H1 (cell line): ENCODE data around the gene PRSS16. TPM values are rescaled to one million over a fixed set of nuclear protein-coding genes. Genes with fewer than 3 reads are reported as not detected.

Experiments
- SIN3A ChIP-seq, 2 experiments: IDR thresholded peaks in 1 of 2; conservative IDR thresholded peaks in 1 of 2; 2 replicates each; pipeline ENCODE4 v1.6.1; 2011 to 2012; ENCODE audit warnings: low read length in 2 of 2, improper control_type of control experiment in 1 of 2, low read depth in 1 of 2, mild to moderate bottlenecking in 1 of 2
- polyA plus RNA-seq, 7 experiments: library from polyadenylated mRNA; depleted of rRNA in 3 of 7; stranded (reverse) in 5 of 7; unstranded in 2 of 7; fragments of >200 nt in 5 of 7; fragments of 200-250 nt in 2 of 7; gene quantifications; 1 replicate in 5 of 7; 2 replicates in 1 of 7; 4 replicates in 1 of 7; pipeline versions ENCODE4 v1.2.1 to v1.2.3, GENCODE V29; 2011 to 2013; ENCODE audit warnings: missing spikeins in 2 of 7, mixed read lengths in 2 of 7
- total RNA-seq: library from RNA; stranded (reverse); fragmentation: NEBNext Ultra II Directional; extraction: Animal tissue kit (Norgen Biotek cat#: 25700); gene quantifications from 2 replicates; pipeline ENCODE4 v1.2.1, GENCODE V29; 2021

PRSS16 gene
- total and polyA plus RNA-seq, 2 of the 8 experiments (the other 6 are each of a cell fraction or from before 2014, with no cell fraction given), result 20.2 to 38.9 TPM

GRCh38 chr6:27254566-27254965 is 7.1 kb downstream of the PRSS16 start (continued):
- TF ChIP-seq SIN3A (conservative IDR thresholded peaks at IDR 0.05 in 1 of 2, IDR thresholded peaks at IDR 0.05 in 1 of 2; ENCODE audit: low read depth in 1 of 2, low read length in 2 of 2), result no peak
